ENCODE measurements around the gene SFR1.
A peak's percentile ranks its signal among the peaks of the same experiment; 100 is the strongest.

The SFR1 gene, protein sequence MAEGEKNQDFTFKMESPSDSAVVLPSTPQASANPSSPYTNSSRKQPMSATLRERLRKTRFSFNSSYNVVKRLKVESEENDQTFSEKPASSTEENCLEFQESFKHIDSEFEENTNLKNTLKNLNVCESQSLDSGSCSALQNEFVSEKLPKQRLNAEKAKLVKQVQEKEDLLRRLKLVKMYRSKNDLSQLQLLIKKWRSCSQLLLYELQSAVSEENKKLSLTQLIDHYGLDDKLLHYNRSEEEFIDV

DNA sequence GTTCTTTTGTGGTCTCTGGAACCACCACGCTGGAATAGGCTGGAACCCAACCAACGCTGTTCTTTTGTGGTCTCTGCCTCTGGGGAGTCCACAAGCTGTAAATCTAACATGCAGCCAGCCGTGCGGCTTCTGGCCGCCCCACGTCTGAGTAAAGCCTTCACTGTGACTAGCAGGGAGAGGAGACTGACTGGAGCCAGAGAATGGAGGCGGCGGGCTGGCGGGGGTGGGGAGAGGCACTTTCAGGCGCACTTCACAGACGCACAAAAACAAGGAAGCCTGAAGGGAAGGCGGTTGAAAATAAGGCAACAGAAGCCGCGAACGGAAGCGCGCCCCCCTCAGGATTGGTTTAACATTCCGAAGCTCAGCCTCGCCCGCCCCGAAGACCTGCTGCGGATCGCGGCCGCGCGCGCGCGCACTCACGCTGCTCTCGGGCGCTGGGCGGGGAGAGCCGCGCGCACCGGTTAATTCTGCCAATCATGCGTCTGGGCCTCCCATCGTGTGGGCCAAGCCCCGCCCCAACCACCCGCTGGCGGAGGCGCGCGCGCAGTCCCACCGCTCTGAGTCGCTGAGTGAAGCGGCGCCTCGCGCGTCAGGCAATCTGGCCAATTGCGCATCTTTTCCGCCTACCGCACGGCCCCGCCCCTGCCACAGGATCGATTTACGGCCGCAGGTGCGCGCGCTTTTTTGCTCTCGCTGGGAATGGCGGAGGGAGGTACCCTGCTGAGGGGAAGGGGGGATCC is at the start of gene SFR1:
SFR1 (plus strand) TSS at position 687 of the 740 bp plus-strand sequence; CDS start at position 700, 13 bp downstream.
- peak; percentile 99 for DNase-seq (ENCODE audit: low read depth)

DNA sequence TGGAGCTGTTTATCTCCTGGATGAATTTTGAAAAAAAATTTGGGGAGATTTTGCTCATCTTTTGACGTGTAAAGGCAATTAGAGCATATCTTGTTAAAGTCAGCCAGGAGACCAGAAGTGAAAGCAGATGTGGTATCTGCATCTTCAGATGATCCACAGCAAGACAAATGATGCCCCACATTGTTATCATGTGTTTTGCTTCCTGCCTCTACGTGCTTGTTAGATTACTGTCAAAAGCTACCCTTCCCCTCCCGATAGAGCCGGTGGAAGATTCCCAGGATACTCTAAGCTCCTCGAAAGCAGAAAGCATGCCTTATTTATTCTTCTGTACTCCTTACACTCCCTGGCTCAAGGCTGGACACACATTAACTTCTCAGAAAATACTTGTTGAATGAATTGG is 49.2 kb upstream of the SFR1 start:
- no peak for DNase-seq (ENCODE audit: low read depth)

DNA sequence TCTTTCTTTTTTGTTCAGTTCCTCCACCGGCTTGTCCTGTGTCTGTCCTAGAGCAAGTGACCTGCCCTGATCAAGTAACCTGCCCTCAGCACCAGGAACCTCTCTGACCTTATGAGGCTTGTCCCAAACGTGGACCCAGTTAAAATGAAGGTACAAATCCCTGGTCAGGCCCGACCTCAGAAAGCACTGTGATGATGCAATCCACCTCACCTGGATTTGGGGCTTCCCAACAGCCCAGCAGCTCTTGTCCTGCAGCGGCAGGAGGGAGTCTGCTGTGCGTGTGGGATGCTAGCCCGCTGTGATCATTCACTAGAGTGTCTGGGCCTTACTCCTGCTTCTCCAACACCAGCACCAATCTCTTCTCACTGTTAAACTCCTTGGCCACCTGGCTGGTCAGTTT is 47.5 kb upstream of the SFR1 start:
- no peak for DNase-seq (ENCODE audit: low read depth)

DNA sequence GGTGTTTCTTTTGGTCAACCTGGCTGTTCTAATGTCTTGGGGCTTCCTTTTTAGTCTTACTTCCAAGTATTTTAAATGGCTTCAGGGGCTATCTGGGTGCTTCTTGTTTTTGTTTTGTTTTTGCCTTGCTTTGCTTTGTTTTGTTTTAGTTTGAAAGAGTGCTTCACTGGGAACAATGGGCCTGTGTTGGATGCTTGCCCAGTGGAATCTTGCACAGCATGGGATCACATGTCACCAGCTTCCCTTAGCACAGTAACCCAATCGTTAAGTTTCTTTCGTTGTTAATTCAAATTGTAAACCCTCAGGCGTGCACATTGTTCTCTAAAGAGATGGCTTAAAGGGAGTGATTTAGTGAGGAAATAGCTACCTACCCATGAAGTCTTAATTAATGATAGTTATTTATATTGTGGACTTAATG is 45.2 kb upstream of the SFR1 start:
- peak; percentile 71 for DNase-seq (ENCODE audit: low read depth)

DNA sequence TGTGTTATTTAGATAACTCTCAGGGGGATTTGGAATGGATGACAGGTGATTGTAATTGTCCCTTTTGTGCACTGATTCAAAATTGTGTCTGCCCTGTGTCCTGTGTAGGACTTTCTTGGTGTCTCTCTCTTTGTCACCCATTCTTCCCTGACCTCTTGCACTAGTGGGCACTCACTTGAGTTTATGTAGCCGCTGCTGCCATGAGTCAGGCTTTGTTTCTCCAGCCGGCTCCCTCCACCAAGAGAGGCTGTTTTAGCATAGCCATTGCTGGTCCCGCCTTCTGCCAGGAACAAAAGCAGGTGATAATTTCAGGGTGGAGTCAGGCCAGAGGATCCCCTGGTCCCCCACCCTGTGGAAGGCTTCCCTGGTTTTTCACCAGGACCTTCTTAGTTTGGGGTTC is 44.7 kb upstream of the SFR1 start:
- DNase-seq (ENCODE audit: low read depth) = peak; percentile 8

DNA sequence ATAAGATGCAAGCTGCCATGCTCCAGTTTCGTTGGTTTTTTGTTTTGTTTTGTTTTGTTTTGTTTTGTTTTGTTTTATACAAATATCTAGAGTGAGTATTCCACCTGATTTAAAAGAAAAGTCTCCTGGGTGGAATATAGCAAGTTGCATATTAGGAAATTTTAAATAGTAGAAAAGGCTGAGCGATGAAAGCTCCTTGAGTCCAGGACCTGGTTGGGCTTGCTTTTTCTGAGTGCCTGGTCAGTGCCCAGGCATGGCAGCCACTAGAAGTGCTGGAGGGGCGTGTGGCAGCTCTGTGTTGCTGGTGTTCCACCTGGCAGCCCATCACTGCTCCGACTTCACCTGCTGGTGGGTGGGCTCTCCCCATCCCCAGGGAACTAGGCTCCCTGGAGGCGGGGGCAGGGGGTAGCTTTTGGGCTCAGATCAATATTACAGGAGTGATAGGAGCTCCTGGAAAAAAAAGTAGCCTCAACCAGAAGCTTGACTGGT is 44.3 kb upstream of the SFR1 start:
- no peak for DNase-seq (ENCODE audit: low read depth)

DNA sequence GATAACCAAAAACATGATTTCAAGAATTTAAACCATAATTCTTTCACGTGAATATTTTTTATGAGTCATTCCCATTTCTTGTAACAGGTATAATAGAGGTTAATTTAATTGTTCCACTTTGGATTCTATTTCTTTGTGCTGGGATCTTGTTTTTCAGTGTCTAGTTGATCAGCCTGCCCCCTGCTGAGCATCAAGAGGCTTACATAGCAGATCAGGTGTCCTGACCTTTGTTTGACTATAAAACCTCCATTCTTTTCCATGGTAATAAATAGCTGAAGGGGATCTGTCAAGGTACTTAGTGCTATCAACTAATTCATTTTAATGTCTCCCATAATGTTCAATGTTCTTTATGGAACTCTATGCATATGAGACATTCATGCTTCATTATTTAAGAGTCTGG is 41.2 kb upstream of the SFR1 start:
- no peak for DNase-seq (ENCODE audit: low read depth)

DNA sequence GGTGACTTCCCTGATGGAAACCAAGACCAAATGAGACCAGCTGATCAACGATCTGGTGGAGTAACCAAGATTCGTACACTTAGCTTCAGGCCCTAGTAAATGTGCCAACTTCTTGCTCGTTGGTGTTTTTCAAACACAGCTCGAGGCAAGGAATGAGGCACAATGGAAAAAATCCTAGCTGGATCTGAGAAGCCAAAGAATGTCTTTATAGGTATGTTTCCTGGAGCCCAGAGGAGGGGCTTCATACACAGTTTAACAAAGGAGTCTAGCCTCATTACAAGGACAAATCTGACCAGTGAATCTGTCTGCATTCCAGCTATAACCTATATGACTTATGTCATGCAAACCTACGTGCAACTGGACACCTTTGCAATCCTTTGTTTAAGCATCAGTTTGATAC is 40.0 kb upstream of the SFR1 start:
- DNase-seq (ENCODE audit: low read depth) = no peak

DNA sequence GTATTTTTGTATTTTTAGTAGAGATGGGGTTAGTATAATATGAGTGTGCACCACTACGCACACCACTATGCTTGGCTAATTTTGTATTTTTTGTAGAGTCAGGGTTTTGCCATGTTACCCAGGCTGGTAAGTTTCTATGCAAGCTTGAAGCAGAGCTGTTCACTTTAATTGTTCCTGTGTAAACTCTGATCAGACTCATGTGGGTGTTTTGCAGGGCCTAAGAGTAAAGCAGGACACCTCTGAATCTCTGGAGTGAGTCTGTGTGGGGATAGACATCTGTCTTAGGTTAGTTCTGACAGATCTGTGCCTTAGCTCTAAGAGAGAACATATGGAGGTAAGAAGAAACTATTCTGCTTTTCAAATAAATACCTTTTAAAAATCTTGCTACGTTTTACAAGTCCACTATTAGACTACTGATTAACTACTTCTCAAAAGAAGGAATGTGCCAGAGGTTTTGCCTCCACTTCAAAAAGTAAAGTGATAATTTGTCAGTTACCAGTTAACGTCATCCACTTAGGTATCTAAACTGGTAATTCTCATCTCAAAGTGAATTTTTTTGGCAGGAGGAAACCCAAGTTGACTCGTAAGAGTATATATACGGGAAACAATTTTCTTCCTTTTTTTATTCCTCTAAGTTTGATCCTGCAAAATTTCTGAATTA is 37.4 kb upstream of the SFR1 start:
- DNase-seq (ENCODE audit: low read depth) = no peak

DNA sequence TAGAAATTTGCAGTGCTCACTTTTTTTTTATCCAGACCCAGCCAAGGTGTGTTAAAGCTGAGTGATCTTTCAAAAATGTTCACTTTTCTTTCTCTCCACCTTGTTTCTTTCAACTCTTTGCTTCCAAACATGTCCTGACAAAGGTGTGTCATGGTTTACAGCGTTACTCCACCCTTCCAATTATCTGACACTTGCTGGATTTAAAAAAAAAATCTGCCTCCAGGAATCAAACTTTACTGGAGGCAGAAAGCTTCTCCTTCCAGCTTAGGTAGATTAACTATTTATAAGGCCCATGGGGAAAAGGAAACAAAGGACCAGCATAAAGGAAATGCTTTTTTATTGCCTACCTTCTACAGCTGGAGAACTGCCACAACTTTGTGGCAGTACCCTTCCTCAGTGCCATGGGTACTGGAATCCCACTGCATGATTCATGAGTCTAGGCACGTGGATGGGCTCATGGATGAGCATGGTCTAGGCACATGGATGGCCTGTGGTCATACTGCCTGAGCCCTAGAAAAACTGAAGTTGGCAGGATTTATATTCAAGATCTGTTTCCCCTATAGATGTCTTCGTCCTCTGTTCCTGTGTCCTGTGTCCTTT is 36.1 kb upstream of the SFR1 start, which contains the start of gene COL17A1:
COL17A1 (minus strand) TSS at position 80 of the 600 bp plus-strand sequence. CDS start 5,207 bp downstream, outside the sequence.
- no peak for DNase-seq (ENCODE audit: low read depth)

DNA sequence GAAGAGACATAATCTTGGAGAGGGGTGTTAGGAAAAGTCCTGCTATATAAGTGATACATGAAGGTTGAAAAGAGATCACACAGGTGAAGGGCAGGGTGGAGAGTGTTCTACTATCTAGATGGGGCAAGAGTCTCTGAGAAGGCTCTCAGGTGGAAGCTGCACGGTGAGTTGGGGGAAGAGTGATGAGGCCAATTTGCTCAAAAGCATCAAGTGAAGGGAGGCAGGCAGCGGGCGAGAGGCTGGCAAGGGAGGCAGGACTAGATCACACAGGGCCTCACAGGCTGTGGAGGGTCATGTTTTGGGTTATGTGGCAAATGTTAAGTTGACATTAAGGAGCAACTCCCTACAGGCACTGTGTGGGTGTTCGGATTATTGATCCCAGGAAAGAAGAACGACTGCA is 33.7 kb upstream of the SFR1 start:
- no peak for DNase-seq (ENCODE audit: low read depth)

DNA sequence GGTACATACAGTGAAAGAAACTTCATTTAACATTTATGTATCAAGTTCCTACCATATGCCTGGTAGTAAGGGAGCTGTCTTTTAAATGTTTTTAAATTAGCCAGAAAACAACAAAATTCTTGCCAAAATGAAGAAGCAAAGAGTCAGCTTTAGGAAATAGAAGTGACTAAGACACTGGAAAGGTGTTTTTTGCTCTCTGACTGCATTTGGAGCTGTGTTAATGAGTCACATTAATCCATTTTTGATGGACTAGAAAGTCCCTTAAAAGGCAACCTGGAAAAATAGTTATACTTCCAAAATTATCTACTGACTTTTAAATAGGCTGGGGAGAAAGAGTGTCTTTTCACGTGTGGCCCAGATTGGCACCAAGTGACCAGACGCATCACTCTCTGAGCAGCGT is 32.4 kb upstream of the SFR1 start:
- no peak for DNase-seq (ENCODE audit: low read depth)

DNA sequence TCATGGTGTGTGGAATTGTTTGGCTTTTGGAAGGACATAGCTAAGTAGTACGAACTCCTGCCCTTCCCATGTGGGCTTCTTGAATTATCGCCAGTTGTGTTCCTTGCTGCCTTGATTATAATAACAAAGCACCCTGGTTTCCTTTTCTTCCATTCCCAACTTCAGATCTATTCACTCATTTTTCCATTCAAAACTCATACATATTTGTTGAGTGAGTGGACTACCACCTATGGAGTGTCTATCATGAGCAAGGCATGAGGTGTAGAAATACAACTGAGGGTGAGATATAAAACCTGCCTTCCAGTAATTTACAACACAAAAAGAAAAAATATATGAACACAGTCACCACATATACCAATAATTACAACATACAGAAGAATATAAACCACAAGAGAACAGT is 31.4 kb upstream of the SFR1 start:
- no peak for DNase-seq (ENCODE audit: low read depth)

DNA sequence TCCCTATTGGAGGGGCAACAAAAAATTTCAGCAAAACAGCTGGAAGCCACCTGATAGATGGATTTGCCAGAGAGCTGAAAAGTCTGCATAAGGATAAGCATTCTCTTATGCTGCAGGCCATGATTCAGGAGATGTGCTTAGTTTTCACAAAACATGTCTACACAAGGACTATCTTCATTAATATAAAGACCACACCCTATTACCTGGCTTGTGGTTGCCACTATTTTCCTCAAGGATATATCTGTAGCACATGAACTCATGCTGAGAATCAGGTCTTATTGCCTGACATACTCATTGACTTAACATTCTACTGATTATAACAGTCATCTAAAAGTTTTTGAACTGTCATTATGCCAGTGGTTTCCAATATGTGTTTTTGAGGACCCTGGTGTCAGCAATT is 29.2 kb upstream of the SFR1 start:
- no peak for DNase-seq (ENCODE audit: low read depth)

DNA sequence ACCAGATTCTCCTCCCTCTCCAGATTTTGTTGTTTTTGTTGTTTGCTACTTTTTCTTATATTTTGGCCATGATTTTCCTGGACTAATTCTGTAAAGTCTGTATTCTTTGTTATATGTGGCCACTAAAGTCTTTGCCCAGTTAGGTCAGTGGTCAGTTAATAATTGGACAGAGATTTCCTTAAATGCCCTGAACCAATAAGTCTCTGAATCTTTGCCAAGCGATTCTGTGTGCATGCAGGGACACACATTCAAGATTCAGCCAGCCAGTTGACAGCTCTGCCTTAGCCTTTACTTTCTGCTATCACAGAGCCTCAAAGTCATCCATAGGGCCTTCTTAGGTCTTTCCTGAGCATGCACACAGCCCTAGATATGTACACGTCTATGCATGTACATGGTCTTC is 25.3 kb upstream of the SFR1 start:
- DNase-seq (ENCODE audit: low read depth) = no peak

DNA sequence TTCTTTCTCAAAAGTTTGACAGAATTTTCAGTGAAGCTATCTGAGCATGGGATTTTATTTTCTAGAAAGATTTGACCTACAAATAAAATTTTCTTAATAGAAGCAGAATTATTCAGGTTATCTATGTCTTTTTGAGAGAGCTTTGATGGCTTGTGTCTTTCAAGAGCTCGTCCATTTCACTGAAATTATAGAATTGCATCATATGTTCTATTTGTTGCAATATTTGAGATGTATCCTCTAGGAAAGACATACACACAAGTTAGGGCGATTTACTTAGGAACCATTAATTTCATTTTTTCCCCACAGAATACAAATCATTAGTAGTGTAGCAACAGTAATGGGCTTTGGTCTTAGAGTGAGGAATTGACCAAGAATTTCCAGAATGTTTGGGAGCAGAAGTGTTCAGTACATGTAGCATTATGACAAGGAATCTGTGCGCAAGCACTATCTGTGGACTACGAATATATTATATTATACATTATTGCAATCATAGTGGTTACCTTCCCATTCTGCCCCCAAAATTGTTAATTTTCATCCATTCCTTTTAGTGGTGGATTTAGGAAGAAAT is 23.5 kb upstream of the SFR1 start:
- no peak for DNase-seq (ENCODE audit: low read depth)

DNA sequence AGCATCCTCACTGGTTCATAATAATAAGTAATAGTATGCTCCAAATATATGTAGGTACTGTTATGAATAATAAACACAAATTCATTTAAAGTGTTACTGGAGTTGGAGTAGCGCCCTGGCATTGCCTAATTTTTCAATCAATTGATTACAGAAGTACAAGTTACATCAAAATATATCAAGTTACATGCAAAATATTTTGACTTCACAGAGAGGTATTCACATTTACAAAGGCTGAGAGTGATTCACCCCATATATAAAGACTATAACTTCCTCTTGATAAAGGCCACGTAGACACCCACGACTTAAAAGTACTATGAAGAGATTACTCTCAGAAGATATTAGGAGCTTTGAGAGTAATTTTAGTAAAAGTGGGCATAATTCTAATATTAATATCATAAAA is 22.7 kb upstream of the SFR1 start:
- DNase-seq (ENCODE audit: low read depth) = peak; percentile 19

DNA sequence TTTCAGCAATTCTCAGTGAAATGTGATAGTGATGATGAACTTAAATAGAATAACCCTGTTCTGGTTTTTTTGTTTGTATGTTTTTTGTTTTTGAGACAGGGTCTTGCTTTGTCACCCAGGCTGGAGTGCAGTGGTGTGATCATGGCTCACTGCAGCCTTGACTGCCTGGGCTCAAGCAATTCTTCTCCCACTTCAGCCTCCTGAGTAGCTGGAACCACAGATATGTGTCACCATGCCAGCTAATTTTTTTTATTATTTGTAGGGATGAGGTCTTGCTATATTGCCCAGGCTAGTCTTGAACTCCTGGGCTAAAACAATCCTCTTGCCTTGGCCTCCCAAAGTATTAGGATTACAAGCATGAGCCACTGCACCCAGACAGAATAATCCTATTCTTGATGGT is 22.0 kb upstream of the SFR1 start:
- no peak for DNase-seq (ENCODE audit: low read depth)

DNA sequence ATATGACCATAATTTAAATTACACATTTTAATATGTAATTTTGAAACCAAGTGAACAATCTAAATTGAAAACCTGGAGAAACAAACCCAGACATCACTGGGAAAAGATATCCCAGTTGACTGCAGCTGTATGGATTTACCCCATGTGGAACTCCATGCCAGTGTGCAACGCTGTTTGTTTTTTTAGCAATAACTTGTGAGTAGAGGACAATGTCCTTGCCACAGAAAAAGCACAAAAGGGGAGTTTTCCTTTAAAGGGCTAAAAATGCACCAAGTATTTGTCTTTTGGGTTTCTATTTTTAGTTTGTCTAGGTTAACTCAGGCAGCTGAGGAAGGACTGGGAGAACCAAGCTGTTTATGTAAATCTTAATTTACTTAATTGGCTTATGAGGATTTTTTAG is 21.2 kb upstream of the SFR1 start:
- DNase-seq (ENCODE audit: low read depth) = no peak

DNA sequence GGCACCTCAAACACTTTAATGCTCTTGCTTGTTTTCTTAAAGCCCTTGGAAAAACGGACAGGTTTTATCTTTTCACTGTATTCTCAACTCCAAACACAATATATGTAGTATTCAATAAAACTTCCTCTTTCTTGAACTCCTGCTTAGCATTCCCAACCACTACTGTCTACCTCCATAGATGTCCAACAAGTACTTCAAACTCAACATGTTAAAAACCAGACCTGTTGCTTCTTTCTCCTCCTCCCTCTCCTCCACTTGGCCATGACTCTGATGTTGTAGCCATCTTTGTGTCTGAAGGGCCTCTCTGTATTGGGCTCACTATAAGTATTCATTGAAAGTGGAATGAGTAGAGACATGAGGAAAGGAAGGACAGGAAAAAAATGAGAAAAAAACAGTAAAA is 20.1 kb upstream of the SFR1 start:
- no peak for DNase-seq (ENCODE audit: low read depth)

DNA sequence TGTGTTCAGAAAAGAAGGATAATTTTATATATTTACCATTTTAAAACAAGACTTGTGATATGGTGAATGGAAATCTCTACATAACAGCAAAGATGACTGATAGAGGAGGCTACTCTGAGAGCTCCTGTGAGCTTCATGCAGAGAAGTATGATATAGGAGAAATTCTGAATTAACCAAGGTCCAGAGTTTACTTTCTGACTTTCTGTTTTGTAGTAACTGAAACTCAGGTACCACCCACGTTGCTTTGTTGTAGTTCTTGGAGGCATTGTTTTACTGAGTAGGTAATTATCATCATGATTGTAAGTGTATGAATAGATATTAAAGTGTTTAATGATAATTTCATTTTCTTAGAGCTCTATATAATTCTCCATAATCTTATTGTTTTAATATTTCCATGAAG is 18.0 kb upstream of the SFR1 start:
- no peak for DNase-seq (ENCODE audit: low read depth)

DNA sequence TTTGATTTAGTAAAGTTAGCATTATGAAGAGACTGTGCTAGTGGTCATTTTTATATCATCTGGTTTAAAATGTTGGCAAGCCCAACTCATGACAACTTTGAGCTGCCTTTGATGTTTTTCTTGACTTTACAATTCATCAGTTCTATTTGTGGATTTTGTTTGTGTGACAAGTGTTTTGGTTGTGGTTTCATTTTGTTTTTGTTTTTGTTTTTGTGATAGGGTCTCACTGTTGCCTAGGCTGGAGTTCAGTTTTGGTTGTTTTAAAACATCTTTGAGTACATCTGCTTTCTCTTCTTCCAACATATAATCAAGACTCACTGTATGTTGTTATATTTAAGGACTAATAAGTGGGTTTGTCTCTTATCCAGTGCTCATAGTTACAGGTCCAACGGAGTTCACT is 17.6 kb upstream of the SFR1 start:
- DNase-seq (ENCODE audit: low read depth) = no peak
